Mesenchymal stem cell (in vitro differentiated cells and primary cell): ENCODE results near the gene PSTPIP2.

Source experiments
- DNase-seq: peaks from one replicate; pipeline ENCODE4 v3.0.0-alpha.2; 2013
- H2AFZ ChIP-seq: one replicate; pipeline ENCODE4 v1.6.1; 2013; ENCODE audit warnings: low read depth, mild to moderate bottlenecking, control low read depth, inconsistent platforms, low read length, moderate library complexity
- H2AK5ac ChIP-seq: 2 replicates; pipeline ENCODE4 v1.6.1; 2013; ENCODE audit warnings: low read length, moderate library complexity, mild to moderate bottlenecking, inconsistent platforms; ENCODE audit not compliant: severe bottlenecking
- H2BK120ac ChIP-seq: one replicate; pipeline ENCODE4 v1.6.1; 2013; ENCODE audit warnings: low read depth, mild to moderate bottlenecking, inconsistent platforms, low read length, moderate library complexity
- H2BK12ac ChIP-seq, 2 experiments: one replicate each; pipeline ENCODE4 v1.6.1; 2013; ENCODE audit warnings: inconsistent platforms in 2 of 2, low read length in 2 of 2, mild to moderate bottlenecking in 2 of 2, moderate library complexity in 2 of 2, control low read depth in 1 of 2
- H2BK15ac ChIP-seq: one replicate; pipeline ENCODE4 v1.6.1; 2013; ENCODE audit warnings: mild to moderate bottlenecking, low read depth, inconsistent platforms; ENCODE audit not compliant: poor library complexity, severe bottlenecking
- H2BK5ac ChIP-seq: 2 replicates; pipeline ENCODE4 v1.6.1; 2013; ENCODE audit warnings: low read depth, mild to moderate bottlenecking, low read length, control low read depth, inconsistent platforms; ENCODE audit not compliant: poor library complexity, severe bottlenecking
- H3K14ac ChIP-seq, 2 experiments: one replicate each; pipeline ENCODE4 v1.6.1; 2013; ENCODE audit warnings: inconsistent platforms in 2 of 2, low read length in 2 of 2, control low read depth in 1 of 2, mild to moderate bottlenecking in 1 of 2, moderate library complexity in 1 of 2
- H3K18ac ChIP-seq, 2 experiments: one replicate each; pipeline ENCODE4 v1.6.1; 2013; ENCODE audit warnings: inconsistent platforms in 2 of 2, low read length in 2 of 2, control low read depth in 1 of 2, low read depth in 1 of 2, mild to moderate bottlenecking in 1 of 2
- H3K23ac ChIP-seq, 2 experiments: one replicate each; pipeline ENCODE4 v1.6.1; 2013; ENCODE audit warnings: inconsistent platforms in 2 of 2, low read length in 2 of 2, mild to moderate bottlenecking in 2 of 2, moderate library complexity in 2 of 2, control low read depth in 1 of 2
- H3K27ac ChIP-seq: 2 replicates; pipeline ENCODE4 v1.5.1; 2013; ENCODE audit warnings: mild to moderate bottlenecking, moderate library complexity, low read length, control low read depth, inconsistent platforms; ENCODE audit not compliant: poor library complexity, severe bottlenecking
- H3K27me3 ChIP-seq, 2 experiments: 2 replicates each; pipeline versions ENCODE4 v1.6.1 to v1.7.0; 2013; ENCODE audit warnings: low read length in 2 of 2, mild to moderate bottlenecking in 2 of 2, moderate library complexity in 2 of 2, control low read depth in 1 of 2, inconsistent platforms in 1 of 2; ENCODE audit not compliant: control insufficient read depth in 1 of 2, insufficient read depth in 1 of 2
- H3K36me3 ChIP-seq, 2 experiments: 2 replicates each; pipeline versions ENCODE4 v1.6.1 to v1.7.0; 2013; ENCODE audit warnings: low read length in 2 of 2, control low read depth in 1 of 2, inconsistent platforms in 1 of 2, low read depth in 1 of 2, mild to moderate bottlenecking in 1 of 2; ENCODE audit not compliant: insufficient read depth in 2 of 2, control insufficient read depth in 1 of 2
- H3K4ac ChIP-seq, 2 experiments: one replicate each; pipeline ENCODE4 v1.6.1; 2013; ENCODE audit warnings: inconsistent platforms in 2 of 2, low read length in 2 of 2, mild to moderate bottlenecking in 2 of 2, moderate library complexity in 2 of 2, control low read depth in 1 of 2, low read depth in 1 of 2
- H3K4me1 ChIP-seq: 2 replicates; pipeline ENCODE4 v1.6.1; 2013; ENCODE audit warnings: low read depth, low read length, control low read depth; ENCODE audit not compliant: control insufficient read depth, insufficient read depth
- H3K4me2 ChIP-seq: 2 replicates; pipeline ENCODE4 v1.6.1; 2013; ENCODE audit warnings: low read length, mild to moderate bottlenecking, inconsistent platforms; ENCODE audit not compliant: poor library complexity, severe bottlenecking
- H3K4me3 ChIP-seq, 2 experiments: 2 replicates each; pipeline versions ENCODE4 v1.5.1 to v1.7.0; 2013; ENCODE audit warnings: low read length in 2 of 2, mild to moderate bottlenecking in 2 of 2, control low read depth in 1 of 2, low read depth in 1 of 2; ENCODE audit not compliant: insufficient read depth in 1 of 2
- H3K79me1 ChIP-seq: replicated peaks from 2 replicates; pipeline ENCODE4 v1.6.1; 2013; ENCODE audit warnings: mild to moderate bottlenecking, control low read depth, low read length, inconsistent platforms; ENCODE audit not compliant: poor library complexity, severe bottlenecking
- H3K9ac ChIP-seq: 2 replicates; pipeline ENCODE4 v1.7.0; 2013; ENCODE audit warnings: mild to moderate bottlenecking, low read length, moderate library complexity
- H3K9me3 ChIP-seq: 2 replicates; pipeline ENCODE4 v1.7.0; 2013; ENCODE audit warnings: mild to moderate bottlenecking, low read length; ENCODE audit not compliant: control insufficient read depth
- H4K8ac ChIP-seq: one replicate; pipeline ENCODE4 v1.6.1; 2013; ENCODE audit warnings: inconsistent platforms, mild to moderate bottlenecking, low read length, moderate library complexity
- H4K91ac ChIP-seq: one replicate; pipeline ENCODE4 v1.6.1; 2013; ENCODE audit warnings: mild to moderate bottlenecking, low read length, inconsistent platforms
- WGBS: methylation state at CpG from one replicate; pipeline ENCODE4 v1.1.7; 2013; ENCODE audit warnings: mixed read lengths; 5-methylcytosine and 5-hydroxymethylcytosine counted together

Gene PSTPIP2

GRCh38 chr18:46019936-46020335 is 52.1 kb downstream of the PSTPIP2 start:
- Histone ChIP-seq H2BK15ac (no peak overlapping the region), H2AK5ac (no peak overlapping the region), H2AFZ (no peak overlapping the region), H4K8ac (no peak overlapping the region), H3K9ac (no peak overlapping the region), H3K79me1 (peaks cover 6% of the 10 kb centered on the region), H3K4me1 (peaks cover 2% of the 10 kb centered on the region), H3K36me3 (peaks cover 4 to 9% of the 10 kb centered on the region in 2 experiments), H2BK120ac (no peak overlapping the region), H3K23ac (no peak overlapping the region), H4K91ac (no peak overlapping the region), H3K18ac (no peak overlapping the region), H3K4me2 (no peak overlapping the region), H2BK12ac (no peak overlapping the region), H3K27ac (no peak overlapping the region), H2BK5ac (no peak overlapping the region), H3K4me3 (no peak overlapping the region), H3K14ac (no peak overlapping the region), H3K27me3 (no peaks in the 10 kb centered on the region), H3K4ac (no peak overlapping the region), H3K9me3 (no peaks in the 10 kb centered on the region)
- WGBS = 73% methylated on average over 3 of the region's 3 CpGs
- DNase-seq = peak; percentile 19

- Histone ChIP-seq H3K27me3 (no peaks in the 10 kb centered on the region), H2AK5ac (no peak overlapping the region), H3K9me3 (no peaks in the 10 kb centered on the region), H3K4me2 (no peak overlapping the region), H3K18ac (no peak overlapping the region), H2BK15ac (no peak overlapping the region), H2AFZ (no peak overlapping the region), H3K27ac (no peak overlapping the region), H2BK12ac (no peak overlapping the region), H4K8ac (no peak overlapping the region), H3K4me3 (no peak overlapping the region), H3K9ac (no peak overlapping the region), H4K91ac (no peak overlapping the region), H3K14ac (no peak overlapping the region), H2BK120ac (no peak overlapping the region), H2BK5ac (no peak overlapping the region), H3K23ac (no peak overlapping the region), H3K4me1 (no peaks in the 10 kb centered on the region), H3K36me3 (peaks cover 23 to 29% of the 10 kb centered on the region in 2 experiments), H3K4ac (no peak overlapping the region), H3K79me1 (peaks cover 2% of the 10 kb centered on the region)
- no peak for DNase-seq
- 97% methylated on average over 3 of the region's 5 CpGs for WGBS
These were observed 58.4 kb downstream of the PSTPIP2 start for GRCh38 chr18:46013484-46014189.

DNA sequence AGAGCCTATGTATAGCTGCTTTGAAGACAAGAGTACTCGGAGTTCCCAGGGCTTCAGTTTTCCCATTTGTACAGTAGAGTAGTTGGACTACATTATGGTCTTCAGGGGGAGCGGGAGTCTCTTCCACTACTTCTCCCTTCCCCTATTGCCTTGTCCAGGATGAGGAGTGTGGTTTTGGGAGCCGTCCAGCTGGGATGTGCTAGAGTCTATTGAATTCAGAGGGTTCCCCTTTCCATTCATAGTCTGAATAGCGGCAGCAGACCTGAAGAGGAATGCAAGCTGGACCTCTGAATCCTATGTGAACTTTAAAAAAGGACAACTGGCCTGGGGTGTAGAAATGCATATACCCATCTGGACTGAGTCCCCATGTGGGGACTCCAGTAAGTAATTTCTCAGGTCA is 61.4 kb downstream of the PSTPIP2 start:
- Histone ChIP-seq H3K14ac (no peak overlapping the region), H2BK5ac (no peak overlapping the region), H3K23ac (no peak overlapping the region), H3K36me3 (peaks cover 35 to 43% of the 10 kb centered on the region in 2 experiments), H3K4me1 (no peaks in the 10 kb centered on the region), H2AK5ac (no peak overlapping the region), H4K8ac (no peak overlapping the region), H3K9me3 (no peaks in the 10 kb centered on the region), H3K4ac (no peak overlapping the region), H2BK120ac (no peak overlapping the region), H3K4me3 (no peak overlapping the region), H3K18ac (no peak overlapping the region), H3K4me2 (no peak overlapping the region), H2BK15ac (no peak overlapping the region), H4K91ac (no peak overlapping the region), H2BK12ac (no peak overlapping the region), H3K27me3 (no peaks in the 10 kb centered on the region), H3K79me1 (peaks cover 2% of the 10 kb centered on the region), H3K27ac (no peak overlapping the region), H3K9ac (no peak overlapping the region), H2AFZ (no peak overlapping the region)
- 100% methylated on average over 3 of the region's 4 CpGs for WGBS
- DNase-seq = no peak

- no peak overlapping the region for H2AFZ ChIP-seq
- H2BK120ac ChIP-seq = no peak overlapping the region
- no peak for DNase-seq
- no peak overlapping the region for H3K4me3 ChIP-seq
- H3K27ac ChIP-seq = no peak overlapping the region
- WGBS = over 99% methylated on average over 4 of the region's 4 CpGs
- no peak overlapping the region for H3K18ac ChIP-seq
- H3K9ac ChIP-seq = no peak overlapping the region
- H2BK12ac ChIP-seq = no peak overlapping the region
- H3K14ac ChIP-seq = no peak overlapping the region
- no peak overlapping the region for H3K23ac ChIP-seq
- H2BK5ac ChIP-seq = no peak overlapping the region
- H3K4me2 ChIP-seq = no peak overlapping the region
- H2BK15ac ChIP-seq = no peak overlapping the region
- no peaks in the 10 kb centered on the region for H3K9me3 ChIP-seq
- no peaks in the 10 kb centered on the region for H3K4me1 ChIP-seq
- no peak overlapping the region for H2AK5ac ChIP-seq
- H3K36me3 ChIP-seq = peaks cover 30 to 43% of the 10 kb centered on the region in 2 experiments
- no peak overlapping the region for H4K8ac ChIP-seq
- H3K4ac ChIP-seq = no peak overlapping the region
- no peak overlapping the region for H4K91ac ChIP-seq
- no peaks in the 10 kb centered on the region for H3K79me1 ChIP-seq
- no peaks in the 10 kb centered on the region for H3K27me3 ChIP-seq
These were observed 62.0 kb downstream of the PSTPIP2 start for GRCh38 chr18:46010050-46010449.
